8988T (cell line): ENCODE data around the gene SDC4.

ENCODE experiments used
- DNase-seq: peaks from one replicate; pipeline ENCODE4 v3.0.0; 2011

The SDC4 gene

DNA sequence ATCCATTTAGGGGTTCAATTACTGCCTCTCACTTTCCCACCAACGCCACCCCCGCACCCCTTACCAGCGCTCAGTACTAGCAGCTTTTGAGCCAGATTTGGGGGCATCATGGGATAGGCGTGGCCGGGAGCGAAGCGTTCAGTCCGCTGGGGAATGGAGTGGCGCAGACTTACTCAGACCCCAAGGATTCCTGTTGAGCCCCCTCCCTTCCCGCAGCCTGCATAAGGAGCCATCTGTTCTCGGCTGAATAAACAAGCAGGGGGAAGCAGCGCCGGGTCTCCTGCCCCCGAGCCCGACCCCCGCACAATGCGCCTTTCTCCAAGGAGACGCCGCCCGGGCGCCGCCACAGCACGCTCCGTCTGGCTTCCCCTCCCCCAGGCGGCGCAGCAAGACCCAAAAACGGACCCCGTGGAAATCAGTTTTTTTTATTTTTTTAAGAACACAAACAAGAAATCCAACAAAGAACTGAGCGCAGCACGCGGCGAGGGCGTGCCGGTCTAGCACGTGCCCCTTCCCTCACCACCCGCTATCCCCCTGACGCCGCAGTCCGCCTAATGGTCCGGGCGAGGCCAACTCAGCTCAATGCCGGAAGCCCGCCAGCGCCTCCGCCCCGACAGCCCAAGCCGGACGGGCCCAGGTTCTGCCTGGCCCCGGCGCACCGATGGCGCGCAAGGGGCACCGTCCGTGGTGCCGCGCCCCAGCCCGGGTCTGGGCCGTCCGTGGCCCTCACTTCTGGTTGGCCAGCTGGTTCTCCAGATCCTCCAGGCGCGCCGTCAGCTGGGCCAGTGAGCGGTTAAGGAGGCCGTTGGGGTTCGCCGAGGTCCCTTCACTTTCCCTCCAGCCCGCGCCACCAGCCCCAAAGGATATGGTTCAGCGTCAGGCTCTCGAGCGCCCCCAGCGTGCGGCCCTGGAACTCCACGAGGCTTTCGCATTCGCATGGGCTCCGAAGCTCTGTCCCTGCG is 54.9 kb downstream of the SDC4 start:
- DNase-seq: peak; percentile 96

DNA sequence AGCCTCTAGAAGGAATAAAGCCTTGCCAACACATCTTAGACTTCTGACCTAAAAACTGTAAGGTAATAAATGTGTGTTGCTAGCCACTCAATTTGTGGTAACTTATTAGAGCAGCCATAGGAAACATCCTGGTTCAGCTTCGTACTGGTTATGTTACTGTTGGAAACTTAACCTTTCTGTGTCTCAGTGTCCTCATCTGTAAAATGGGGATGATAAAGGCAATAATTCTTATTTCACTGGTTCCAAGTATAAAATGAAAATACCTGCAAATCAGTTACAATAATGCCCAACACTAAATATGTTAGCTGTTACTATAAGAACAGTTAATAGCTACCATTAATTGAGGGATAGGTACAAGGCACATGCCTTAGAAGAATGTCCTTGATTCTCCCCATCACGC is 55.9 kb downstream of the SDC4 start:
- DNase-seq: no peak

DNA sequence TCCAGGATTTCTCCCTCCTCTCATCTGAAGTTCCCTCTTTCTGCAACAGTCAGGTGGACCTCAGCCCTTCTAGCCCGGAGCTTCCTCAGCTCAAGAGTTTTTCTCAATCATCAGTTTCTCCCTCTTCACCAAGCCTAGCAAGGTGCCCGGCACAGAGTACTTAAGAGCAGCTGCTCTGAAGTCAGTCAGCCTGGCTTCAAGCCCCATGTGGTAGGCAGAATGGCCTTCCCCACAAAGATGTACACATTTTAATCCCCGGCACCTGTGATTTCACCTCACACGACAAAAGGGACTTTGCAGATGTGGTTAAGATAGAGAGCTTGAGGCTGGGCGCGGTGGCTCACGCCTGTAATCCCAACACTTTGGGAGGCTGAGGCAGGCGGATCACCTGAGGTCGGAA is 56.7 kb downstream of the SDC4 start:
- DNase-seq: no peak

GRCh38 chr20:45290677-45291355 is 57.4 kb downstream of the SDC4 start:
- peak; percentile 82 for DNase-seq

GRCh38 chr20:45289942-45290676 is 58.1 kb downstream of the SDC4 start:
- no peak for DNase-seq

GRCh38 chr20:45288860-45289259 is 59.4 kb downstream of the SDC4 start:
- no peak for DNase-seq

DNA sequence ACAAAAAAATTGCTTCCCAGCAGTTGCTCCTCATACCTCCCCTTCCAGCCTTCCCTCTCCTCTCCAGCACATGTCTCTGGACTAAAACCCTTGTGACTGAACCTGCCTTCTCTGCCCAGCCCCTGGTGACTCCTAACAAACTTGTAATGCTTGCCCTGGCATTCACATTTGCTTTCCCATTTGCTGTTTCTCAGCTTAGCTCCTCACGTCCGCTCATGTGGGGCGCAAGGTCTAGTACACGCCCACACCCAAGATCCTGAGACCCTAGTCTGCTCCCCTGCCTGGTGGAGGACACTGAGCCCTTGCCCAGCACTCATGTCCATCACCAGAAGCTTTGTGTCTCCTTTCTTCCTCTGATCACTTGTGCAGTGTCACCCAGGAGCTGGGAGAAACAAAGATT is 59.8 kb downstream of the SDC4 start:
- DNase-seq: no peak

- no peak for DNase-seq
Measured at GRCh38 chr20:45283551-45284057, 64.6 kb downstream of the SDC4 start.

- DNase-seq: no peak
Measured at GRCh38 chr20:45282700-45283550, 65.3 kb downstream of the SDC4 start.

GRCh38 chr20:45279992-45280391 is 68.2 kb downstream of the SDC4 start:
- no peak for DNase-seq

- DNase-seq: no peak
Measured at GRCh38 chr20:45275338-45275737, 72.9 kb downstream of the SDC4 start.
